ENCODE results near the gene NCK1.
"Not testable (repeated sequence)": the region's sequence is repeated elsewhere in the genome, so short reads cannot be mapped to it uniquely, and the experiment has no call there.

The NCK1 gene

GRCh38 chr3:136862617-136863322, 762 bp downstream of the NCK1 start:
- peak; percentile 7 to 23 for DNase-seq (ENCODE audit: low read depth in 2 of 2)

GRCh38 chr3:136869282-136869681, 7.3 kb downstream of the NCK1 start:
- no peak for DNase-seq (ENCODE audit: low read depth in 2 of 2)

DNA sequence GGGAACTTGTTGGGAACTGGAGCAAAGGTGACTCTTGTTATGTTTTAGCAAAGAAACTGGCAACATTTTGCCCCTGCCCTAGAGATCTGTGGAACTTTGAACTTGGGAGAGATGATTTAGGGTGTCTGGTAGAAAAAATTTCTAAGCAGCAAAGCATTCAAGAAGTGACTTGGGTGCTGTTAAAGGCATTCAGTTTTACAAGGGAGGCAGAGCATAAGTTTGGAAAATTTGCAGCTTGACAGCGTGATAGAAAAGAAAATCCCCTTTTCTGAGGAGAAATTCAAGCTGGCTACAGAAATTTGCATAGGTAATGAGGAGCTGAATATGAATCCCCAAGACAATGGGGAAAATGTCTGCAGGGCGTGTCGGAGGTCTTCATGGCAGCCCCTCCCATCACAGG, 10.2 kb downstream of the NCK1 start:
- DNase-seq (ENCODE audit: low read depth in 2 of 2): not testable (repeated sequence)

- not testable (repeated sequence) for DNase-seq (ENCODE audit: low read depth in 2 of 2)
These were observed 17.5 kb downstream of the NCK1 start for GRCh38 chr3:136879510-136879909.

GRCh38 chr3:136882571-136882970, 20.6 kb downstream of the NCK1 start:
- DNase-seq (ENCODE audit: low read depth in 2 of 2): no peak

DNA sequence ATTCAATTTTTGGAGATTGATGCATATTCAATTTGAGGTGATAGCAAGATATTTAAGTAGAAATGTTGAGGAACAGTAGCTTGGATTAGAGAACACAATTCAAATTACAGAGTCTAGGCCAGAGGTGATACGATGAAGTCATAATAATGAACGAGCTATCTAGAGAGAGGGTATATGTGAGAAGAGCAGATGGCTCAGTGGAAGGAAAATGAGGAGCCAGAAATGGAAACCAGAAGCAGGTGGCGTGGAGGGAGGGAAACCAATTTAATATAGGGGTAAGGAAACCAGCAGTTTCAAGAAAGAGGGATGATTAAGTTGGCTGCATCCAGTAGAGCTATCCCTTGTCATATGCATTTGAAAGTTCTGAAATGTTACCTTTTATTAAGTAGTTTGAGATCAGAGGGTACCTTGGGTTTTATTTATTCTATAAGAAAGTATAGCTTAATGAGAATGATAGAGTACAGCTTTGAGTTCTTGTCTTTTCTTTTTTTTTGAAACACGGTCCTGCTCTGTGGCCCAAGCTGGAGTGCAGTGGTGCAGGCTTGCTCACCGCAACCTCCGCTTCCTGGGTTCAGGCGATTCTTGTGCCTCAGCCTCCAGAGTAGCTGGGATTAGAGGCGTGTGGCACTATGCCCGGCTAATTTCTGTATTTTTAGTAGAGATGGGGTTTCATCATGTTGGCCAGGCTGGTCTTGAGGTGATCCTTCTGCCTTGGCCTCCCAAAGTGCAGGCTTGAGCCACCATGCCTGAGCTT, 22.1 kb downstream of the NCK1 start:
- DNase-seq (ENCODE audit: low read depth in 2 of 2): no peak

GRCh38 chr3:136885357-136886213, 23.6 kb downstream of the NCK1 start:
- DNase-seq (ENCODE audit: low read depth in 2 of 2): no peak

DNA sequence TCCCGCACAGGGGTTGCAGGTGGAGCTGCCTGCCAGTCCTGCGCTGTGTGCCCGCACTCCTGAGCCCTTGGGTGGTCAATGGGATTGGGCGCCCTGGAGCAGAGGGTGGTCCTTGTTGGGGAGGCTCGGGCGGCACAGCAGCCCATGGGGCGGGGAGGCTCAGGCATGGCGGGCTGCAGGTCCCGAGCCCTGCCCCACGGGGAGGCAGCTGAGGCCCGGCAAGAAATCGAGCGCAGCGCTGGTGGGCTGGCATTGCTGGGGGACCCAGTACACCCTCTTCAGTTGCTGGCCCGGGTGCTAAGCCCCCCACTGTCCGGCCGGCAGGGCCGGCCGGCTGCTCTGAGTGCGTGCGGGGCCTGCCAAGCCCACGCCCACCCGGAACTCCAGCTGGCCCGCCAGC, 27.9 kb downstream of the NCK1 start:
- no peak for DNase-seq (ENCODE audit: low read depth in 2 of 2)

DNA sequence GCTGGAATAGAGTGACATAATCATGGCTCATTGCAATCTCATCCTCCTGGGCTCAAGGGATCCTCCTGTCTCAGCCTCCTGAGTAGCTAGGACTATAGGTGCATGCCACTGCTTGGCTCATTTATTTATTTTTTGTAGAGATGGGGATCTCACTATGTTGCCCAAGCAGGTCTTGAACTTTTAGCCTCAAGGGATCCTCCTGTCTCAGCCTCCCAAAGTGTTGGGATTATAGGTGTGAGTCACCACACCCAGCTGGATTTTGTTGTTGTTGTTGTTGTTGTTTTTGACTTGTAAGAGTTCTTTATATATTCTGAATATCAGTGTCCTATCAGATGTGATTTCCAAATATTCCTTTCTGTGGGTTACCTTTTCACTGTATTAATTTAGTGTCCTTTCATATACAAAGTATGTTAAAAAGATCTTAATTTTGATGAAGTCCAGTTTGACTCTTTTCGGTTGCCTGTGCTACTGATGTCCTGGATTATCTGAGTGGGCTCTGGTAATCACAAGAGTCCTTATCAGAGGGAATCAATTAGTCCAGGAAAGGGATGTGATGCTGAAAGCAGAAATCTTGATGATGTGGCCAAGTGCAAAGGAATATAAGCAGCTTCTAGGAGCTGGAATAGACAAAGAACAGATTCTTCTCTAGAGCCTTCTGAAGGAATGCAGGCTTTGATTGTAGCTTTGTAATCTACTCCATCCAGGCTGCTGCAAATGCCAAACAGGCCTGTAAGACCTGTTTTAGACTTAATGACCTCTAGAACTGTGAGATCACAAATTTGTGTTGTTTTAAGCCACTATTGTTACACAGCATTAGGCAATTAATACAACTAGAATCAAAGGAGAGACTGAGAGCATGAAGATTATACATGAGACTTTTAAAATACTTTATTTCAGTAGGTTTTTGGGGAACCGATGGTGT, 30.2 kb downstream of the NCK1 start:
- no peak for DNase-seq (ENCODE audit: low read depth in 2 of 2)

DNA sequence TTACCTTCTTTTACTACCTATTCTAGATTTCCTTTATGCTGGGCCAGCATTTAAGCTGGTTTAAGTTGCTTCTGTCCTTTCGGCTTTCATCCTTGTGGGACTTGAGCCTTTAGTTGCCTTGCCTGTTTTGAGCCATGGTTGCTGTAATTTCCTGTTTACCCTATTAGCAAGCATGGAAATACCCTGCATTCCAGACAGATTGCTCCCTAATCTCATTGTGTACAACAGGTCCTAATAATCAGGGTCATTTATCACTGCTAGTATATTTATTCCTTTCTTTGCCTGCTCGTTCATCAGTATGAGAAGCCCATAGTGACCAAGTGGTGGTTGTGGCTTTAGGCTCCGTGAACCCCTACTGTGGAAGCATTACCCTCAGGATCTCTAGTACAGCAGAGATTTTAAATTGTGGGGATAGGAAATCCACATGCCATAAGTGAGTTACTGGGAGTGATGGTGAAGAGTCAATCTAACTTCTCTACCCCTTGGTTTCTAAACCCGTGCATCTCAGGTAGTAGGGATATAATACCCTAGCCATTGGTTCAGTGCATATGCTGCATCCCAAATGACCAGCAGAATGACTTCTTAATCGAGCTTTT, 31.9 kb downstream of the NCK1 start:
- no peak for DNase-seq (ENCODE audit: low read depth in 2 of 2)

DNA sequence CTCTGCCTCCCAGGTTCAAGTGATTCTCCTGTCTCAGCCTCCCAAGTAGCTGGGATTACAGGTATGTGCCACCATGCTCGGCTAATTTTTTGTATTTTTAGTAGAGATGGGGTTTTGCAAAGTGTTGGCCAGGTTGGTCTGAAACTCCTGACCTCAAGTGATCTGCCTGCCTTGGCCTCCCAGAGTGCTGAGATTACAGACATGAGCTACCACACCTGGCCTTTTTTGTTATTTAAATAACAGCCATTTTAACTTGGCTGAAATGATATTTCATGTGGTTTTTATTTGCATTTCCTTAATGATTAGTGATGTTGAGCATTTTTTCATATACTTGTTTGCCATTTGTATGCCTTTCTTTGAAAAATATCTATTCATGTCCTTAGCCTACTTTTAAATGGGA, 35.2 kb downstream of the NCK1 start:
- not testable (repeated sequence) for DNase-seq (ENCODE audit: low read depth in 2 of 2)

- DNase-seq (ENCODE audit: low read depth in 2 of 2): no peak
These were observed 36.5 kb downstream of the NCK1 start for GRCh38 chr3:136898549-136898948.

DNA sequence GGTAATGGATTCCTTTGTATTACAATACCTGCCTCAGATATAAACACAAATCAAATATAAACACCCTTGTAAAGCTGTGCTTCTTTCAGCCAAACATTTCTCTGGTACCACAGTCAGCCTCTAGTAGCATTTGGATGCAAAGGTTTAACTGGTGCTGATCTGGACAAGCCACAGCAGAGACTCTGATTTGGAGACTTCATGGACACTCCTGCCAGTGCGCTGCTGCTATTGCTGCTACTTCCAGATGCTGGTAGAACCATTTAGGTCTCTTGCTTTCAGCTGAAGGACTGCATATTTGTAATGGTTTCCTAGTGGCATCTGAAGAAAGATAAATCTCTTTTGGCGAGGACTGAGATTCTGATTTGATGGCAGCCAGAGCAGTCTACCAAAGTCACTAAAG, 36.9 kb downstream of the NCK1 start:
- DNase-seq (ENCODE audit: low read depth in 2 of 2): no peak

DNA sequence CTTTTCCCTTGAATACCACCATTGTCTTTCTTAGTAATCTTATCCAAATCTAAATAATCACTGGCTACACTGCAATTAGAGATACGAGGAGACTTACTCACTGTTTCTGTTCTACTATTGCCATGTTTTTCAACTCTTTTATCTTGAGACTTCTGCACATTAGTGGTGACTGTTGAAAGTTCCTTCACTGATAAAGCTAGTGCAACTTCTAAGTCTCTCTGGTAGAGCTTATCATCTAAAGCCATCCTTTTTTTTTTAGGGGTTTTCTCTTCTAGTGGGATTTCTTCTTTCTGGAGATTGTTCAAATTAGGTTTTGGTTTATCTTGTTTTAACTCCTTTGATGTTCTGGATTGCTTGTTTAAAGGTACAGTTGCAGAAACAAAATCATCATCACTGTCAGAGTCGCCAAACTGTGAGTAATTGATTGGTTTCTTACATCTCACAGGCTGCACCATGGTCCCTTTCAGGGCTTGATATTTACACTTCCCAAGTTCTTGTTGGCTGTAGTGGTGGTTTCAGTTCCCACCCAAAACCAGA, 37.7 kb downstream of the NCK1 start:
- DNase-seq (ENCODE audit: low read depth in 2 of 2): no peak

DNA sequence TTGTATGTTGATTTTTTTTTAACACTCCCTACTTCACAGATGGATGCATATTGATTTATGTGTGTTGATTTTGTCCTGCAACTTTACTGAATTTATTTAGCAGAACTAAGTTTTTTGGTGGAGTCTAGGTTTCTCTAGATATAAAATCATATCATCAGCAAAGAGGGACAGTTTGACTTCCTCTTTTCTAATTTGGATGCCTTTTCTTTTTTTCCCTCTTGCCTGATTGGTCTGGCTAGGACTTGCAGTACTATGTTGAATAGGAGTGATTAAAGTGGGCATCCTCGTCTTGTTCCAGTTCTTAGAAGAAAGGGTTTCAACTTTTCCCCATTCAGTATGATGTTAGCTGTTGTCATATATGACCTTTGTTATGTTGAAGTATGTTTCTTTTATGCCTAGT, 38.7 kb downstream of the NCK1 start:
- not testable (repeated sequence) for DNase-seq (ENCODE audit: low read depth in 2 of 2)

DNA sequence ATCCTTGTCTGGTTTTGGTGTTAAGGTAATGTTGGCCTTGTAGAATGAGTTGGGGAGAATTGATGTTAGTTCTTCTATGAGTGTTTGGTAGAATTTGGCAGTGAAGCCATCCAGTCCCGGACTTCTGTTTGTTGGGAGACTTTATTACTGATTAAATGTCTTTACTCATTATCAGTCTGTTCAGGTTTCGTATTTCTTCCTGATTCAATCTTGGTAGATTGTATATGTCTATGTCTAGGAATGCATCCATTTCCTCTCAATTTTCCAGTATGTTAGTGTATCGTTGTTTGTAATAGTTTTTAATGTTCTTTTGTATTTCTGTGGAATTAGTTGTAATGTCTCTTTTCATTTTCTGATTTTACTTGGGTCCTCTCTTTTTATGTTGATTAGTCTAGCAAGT, 39.4 kb downstream of the NCK1 start:
- no peak for DNase-seq (ENCODE audit: low read depth in 2 of 2)

- not testable (repeated sequence) for DNase-seq (ENCODE audit: low read depth in 2 of 2)
These were observed 40.5 kb downstream of the NCK1 start for GRCh38 chr3:136902530-136902929.

GRCh38 chr3:136903899-136904298, 41.9 kb downstream of the NCK1 start:
- DNase-seq (ENCODE audit: low read depth in 2 of 2): no peak

DNA sequence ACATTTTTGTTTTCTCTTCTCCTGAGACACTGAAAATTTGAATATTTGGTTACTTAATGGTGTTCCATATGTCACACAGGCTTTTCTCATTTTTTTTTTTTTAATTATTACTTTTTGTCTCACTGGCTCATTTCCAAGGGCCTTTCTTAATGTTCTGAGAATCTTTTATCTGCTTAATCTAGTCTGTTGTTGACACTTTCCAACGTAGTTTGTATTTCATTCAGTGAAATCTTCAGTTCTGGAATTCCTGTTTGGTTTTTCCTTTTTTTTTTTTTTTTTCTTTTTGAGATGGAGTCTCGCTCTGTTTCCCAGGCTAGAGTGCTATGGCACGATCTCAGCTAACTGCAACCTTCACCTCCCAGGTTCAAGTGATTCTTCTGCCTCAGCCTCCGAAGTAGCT, 42.7 kb downstream of the NCK1 start:
- DNase-seq (ENCODE audit: low read depth in 2 of 2): no peak

- no peak for DNase-seq (ENCODE audit: low read depth in 2 of 2)
These were observed 43.5 kb downstream of the NCK1 start for GRCh38 chr3:136905549-136905948.

GRCh38 chr3:136906725-136907124, 44.7 kb downstream of the NCK1 start:
- DNase-seq (ENCODE audit: low read depth in 2 of 2): no peak
